WTC11 (cell line): ENCODE results near the gene SLC8A3. TPM values are rescaled to one million over a fixed set of nuclear protein-coding genes. Genes with fewer than 3 reads are reported as not detected.

Source experiments
- ATAC-seq: fragments of 200-7000 bp; cut with Tn5 transposase; 2 replicates; pipeline ENCODE4 v1.10.0; 2021; ENCODE audit warnings: mild to moderate bottlenecking, moderate library complexity
- CTCF ChIA-PET: fragments of 300-600 bp; sonication (Branson Sonifier 250); formaldehyde crosslinking; loops from one replicate; lab custom pipeline; 2021; ENCODE audit warnings: antibody characterized with exemption; lab: Charles Lee
- POLR2A ChIA-PET: fragments of 350-600 bp; sonication (Branson Sonifier 250); formaldehyde crosslinking; loops from one replicate; lab custom pipeline; 2021; ENCODE audit warnings: antibody characterized with exemption; lab: Charles Lee
- DNase-seq: peaks from one replicate; pipeline ENCODE4 v3.0.0; 2021; ENCODE audit warnings: low spot score
- H3K27ac Mint-ChIP-seq: 2 replicates; pipeline ENCODE4 v1.8.0; 2021; ENCODE audit warnings: mixed read lengths
- H3K27me3 Mint-ChIP-seq: 2 replicates; pipeline ENCODE4 v1.8.0; 2021; ENCODE audit warnings: low read depth, mild to moderate bottlenecking, moderate library complexity, mixed read lengths
- H3K36me3 Mint-ChIP-seq: 2 replicates; pipeline ENCODE4 v1.8.0; 2021; ENCODE audit warnings: mixed read lengths
- H3K4me1 Mint-ChIP-seq: 2 replicates; pipeline ENCODE4 v1.8.0; 2022; ENCODE audit warnings: mixed read lengths
- H3K4me3 Mint-ChIP-seq: 2 replicates; pipeline ENCODE4 v1.8.0; 2021; ENCODE audit warnings: mild to moderate bottlenecking, moderate library complexity, mixed read lengths
- H3K9me3 Mint-ChIP-seq: 2 replicates; pipeline ENCODE4 v1.8.0; 2021; ENCODE audit warnings: mixed read lengths
- CREB1 ChIP-seq: sonication (generic); formaldehyde crosslinking; IDR thresholded peaks from 2 replicates; pipeline ENCODE4 v1.8.0; 2023; ENCODE audit warnings: mild to moderate bottlenecking, missing genetic modification reagents
- E2F1 ChIP-seq: sonication (generic); formaldehyde crosslinking; IDR thresholded peaks from 2 replicates; pipeline ENCODE4 v1.8.0; 2022; ENCODE audit warnings: mild to moderate bottlenecking, missing genetic modification reagents
- FOXK1 ChIP-seq: sonication (generic); formaldehyde crosslinking; IDR thresholded peaks from 2 replicates; pipeline ENCODE4 v1.8.0; 2022; ENCODE audit warnings: mild to moderate bottlenecking, moderate library complexity, missing genetic modification reagents
- GABPB1 ChIP-seq: sonication (generic); formaldehyde crosslinking; IDR thresholded peaks from 2 replicates; pipeline ENCODE4 v1.8.1; 2023; ENCODE audit warnings: mild to moderate bottlenecking, missing genetic modification reagents
- GTF2I ChIP-seq: fragments of 250-450 bp; sonication (Bioruptor Pico); conservative IDR thresholded peaks from 2 replicates; pipeline ENCODE4 v1.4.0; 2021; ENCODE audit warnings: mild to moderate bottlenecking
- KAT7 ChIP-seq: sonication (generic); formaldehyde crosslinking; IDR thresholded peaks from 2 replicates; pipeline ENCODE4 v1.8.1; 2023; ENCODE audit warnings: missing genetic modification reagents, mild to moderate bottlenecking, borderline replicate concordance
- MXD4 ChIP-seq: fragments of 250-450 bp; sonication (Bioruptor Pico); IDR thresholded peaks from 2 replicates; pipeline ENCODE4 v1.8.0; 2021; ENCODE audit warnings: mild to moderate bottlenecking, moderate library complexity, borderline replicate concordance
- NFE2L1 ChIP-seq: sonication (generic); formaldehyde crosslinking; IDR thresholded peaks from 2 replicates; pipeline ENCODE4 v1.8.1; 2023; ENCODE audit warnings: missing genetic modification reagents
- PRRX2 ChIP-seq: fragments of 250-450 bp; sonication (Bioruptor Pico); IDR thresholded peaks from 2 replicates; pipeline ENCODE4 v1.8.0; 2021; ENCODE audit warnings: mild to moderate bottlenecking
- TEAD1 ChIP-seq: sonication (generic); formaldehyde crosslinking; IDR thresholded peaks from 2 replicates; pipeline ENCODE4 v1.8.0; 2022; ENCODE audit warnings: mild to moderate bottlenecking, missing genetic modification reagents
- TP53 ChIP-seq: sonication (generic); formaldehyde crosslinking; IDR thresholded peaks from 2 replicates; pipeline ENCODE4 v1.8.1; 2023; ENCODE audit warnings: mild to moderate bottlenecking, missing genetic modification reagents
- ZNF138 ChIP-seq: sonication (generic); formaldehyde crosslinking; conservative IDR thresholded peaks from 2 replicates; pipeline ENCODE4 v1.8.1; 2022; ENCODE audit warnings: mild to moderate bottlenecking, moderate library complexity, missing genetic modification reagents
- ZNF219 ChIP-seq: sonication (generic); formaldehyde crosslinking; IDR thresholded peaks from 2 replicates; pipeline ENCODE4 v1.8.0; 2023; ENCODE audit warnings: missing genetic modification reagents, mild to moderate bottlenecking, borderline replicate concordance
- ZNF263 ChIP-seq: sonication (generic); formaldehyde crosslinking; IDR thresholded peaks from 2 replicates; pipeline ENCODE4 v1.8.1; 2022; ENCODE audit warnings: low read depth, mild to moderate bottlenecking, moderate library complexity, missing genetic modification reagents
- ZNF396 ChIP-seq: fragments of 250-450 bp; sonication (Bioruptor Pico); IDR thresholded peaks from 2 replicates; pipeline ENCODE4 v1.8.0; 2021; ENCODE audit warnings: mild to moderate bottlenecking, moderate library complexity, borderline replicate concordance
- ZNF423 ChIP-seq: fragments of 250-450 bp; sonication (Bioruptor Pico); IDR thresholded peaks from 2 replicates; pipeline ENCODE4 v2.1.2; 2022; ENCODE audit warnings: mild to moderate bottlenecking, moderate library complexity
- total RNA-seq: library from RNA; stranded (reverse); gene quantifications from 3 replicates; pipeline ENCODE4 v1.2.3, GENCODE V29; 2021
- TF ChIP-seq, protein P1 (sequence below): fragments of 250-450 bp; sonication (Bioruptor Pico); IDR thresholded peaks from 2 replicates; pipeline ENCODE4 v1.9.0; 2021; ENCODE audit warnings: moderate library complexity, mild to moderate bottlenecking, inconsistent platforms, borderline replicate concordance
- TF ChIP-seq, protein P2 (sequence below): fragments of 250-450 bp; sonication (Bioruptor Pico); conservative IDR thresholded peaks from 2 replicates; pipeline ENCODE4 v1.9.0; 2021; ENCODE audit warnings: mild to moderate bottlenecking
- TF ChIP-seq, protein P3 (sequence below): sonication (generic); formaldehyde crosslinking; IDR thresholded peaks from 2 replicates; pipeline ENCODE4 v1.8.1; 2023; ENCODE audit warnings: mild to moderate bottlenecking, missing genetic modification reagents, moderate library complexity
- TF ChIP-seq, protein P4 (sequence below): sonication (generic); formaldehyde crosslinking; IDR thresholded peaks from 2 replicates; pipeline ENCODE4 v1.8.0; 2023; ENCODE audit warnings: missing genetic modification reagents, mild to moderate bottlenecking, borderline replicate concordance

The SLC8A3 gene
- total RNA-seq, 1 experiment from 2014 or later, result 0.63 TPM

DNA sequence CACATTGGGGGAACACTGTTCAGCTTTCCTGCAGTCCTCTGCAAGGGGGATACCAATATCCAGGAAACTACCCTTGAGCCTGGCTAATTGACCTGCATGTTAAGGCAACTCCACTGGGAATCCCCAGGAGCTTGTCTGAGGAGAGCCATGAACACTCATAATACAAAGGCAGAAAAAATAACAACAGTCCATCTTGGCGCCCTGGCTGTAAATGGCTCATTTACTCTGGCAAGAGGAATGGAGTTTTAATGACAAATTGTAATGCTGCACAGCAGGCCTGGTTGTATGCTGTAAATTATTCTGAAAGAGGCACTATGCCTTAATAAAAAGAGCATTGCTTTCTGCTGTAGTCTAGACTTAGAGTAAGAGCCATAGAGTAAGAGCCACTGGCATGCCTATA is 58.3 kb downstream of the SLC8A3 start:
- ChIA-PET CTCF (no interaction called here), POLR2A (no interaction called here)
- no peaks in the 10 kb centered on the region for H3K27me3 Mint-ChIP-seq
- H3K36me3 Mint-ChIP-seq, result no peaks in the 10 kb centered on the region
- ATAC-seq (no peak), DNase-seq (no peak)
- H3K27ac Mint-ChIP-seq, result no peak overlapping the region
- no peaks in the 10 kb centered on the region for H3K9me3 Mint-ChIP-seq
- TF ChIP-seq ZNF423 (CRISPR knock-in tag) (no peak), ZNF219 (CRISPR knock-in tag) (no peak), MXD4 (CRISPR knock-in tag) (no peak), PRRX2 (CRISPR knock-in tag) (no peak), GTF2I (CRISPR knock-in tag) (no peak), ZNF396 (no peak), E2F1 (CRISPR knock-in tag) (no peak), NFE2L1 (CRISPR knock-in tag) (no peak), CREB1 (CRISPR knock-in tag) (no peak), GABPB1 (no peak), FOXK1 (no peak), TEAD1 (no peak), ZNF138 (CRISPR knock-in tag) (no peak), ZNF263 (CRISPR knock-in tag) (no peak), KAT7 (CRISPR knock-in tag) (no peak), TP53 (no peak)
- TF ChIP-seq, protein P1, sequence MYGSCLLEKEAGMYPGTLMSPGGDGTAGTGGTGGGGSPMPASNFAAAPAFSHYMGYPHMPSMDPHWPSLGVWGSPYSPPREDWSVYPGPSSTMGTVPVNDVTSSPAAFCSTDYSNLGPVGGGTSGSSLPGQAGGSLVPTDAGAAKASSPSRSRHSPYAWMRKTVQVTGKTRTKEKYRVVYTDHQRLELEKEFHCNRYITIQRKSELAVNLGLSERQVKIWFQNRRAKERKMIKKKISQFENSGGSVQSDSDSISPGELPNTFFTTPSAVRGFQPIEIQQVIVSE (CRISPR knock-in tag), result no peak
- TF ChIP-seq, protein P2, sequence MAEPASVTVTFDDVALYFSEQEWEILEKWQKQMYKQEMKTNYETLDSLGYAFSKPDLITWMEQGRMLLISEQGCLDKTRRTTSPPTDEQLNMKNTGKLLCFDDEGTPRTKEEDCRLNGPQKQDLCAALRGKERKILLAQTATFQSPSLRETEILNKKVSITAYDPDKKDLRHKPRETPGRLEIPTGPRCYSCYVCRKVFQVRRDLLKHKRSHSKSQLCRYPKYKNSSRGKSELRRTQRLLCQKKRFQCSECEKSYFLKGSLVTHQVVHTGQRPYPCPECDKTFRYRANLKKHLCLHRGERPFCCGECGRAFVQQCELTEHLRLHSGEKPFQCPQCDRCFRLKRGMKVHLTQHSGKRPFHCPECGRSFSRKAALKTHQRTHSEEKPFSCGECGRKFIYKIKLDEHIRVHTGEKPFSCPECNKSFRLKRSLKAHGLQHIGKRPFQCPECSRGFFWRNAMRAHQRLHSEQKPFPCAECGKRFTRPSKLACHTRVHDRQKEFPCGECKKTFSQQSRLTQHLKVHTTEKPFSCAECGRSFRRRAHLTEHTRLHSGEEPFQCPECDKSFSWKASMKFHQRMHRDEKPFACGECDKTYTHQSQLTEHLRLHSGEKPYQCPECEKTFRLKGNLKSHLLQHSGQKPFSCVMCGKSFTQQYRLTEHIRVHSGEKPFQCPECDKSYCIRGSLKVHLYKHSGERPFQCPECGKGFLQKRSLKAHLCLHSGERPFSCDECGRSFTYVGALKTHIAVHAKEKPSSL, result no peak
- TF ChIP-seq, protein P3, sequence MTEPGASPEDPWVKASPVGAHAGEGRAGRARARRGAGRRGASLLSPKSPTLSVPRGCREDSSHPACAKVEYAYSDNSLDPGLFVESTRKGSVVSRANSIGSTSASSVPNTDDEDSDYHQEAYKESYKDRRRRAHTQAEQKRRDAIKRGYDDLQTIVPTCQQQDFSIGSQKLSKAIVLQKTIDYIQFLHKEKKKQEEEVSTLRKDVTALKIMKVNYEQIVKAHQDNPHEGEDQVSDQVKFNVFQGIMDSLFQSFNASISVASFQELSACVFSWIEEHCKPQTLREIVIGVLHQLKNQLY (CRISPR knock-in tag), result no peak
- TF ChIP-seq, protein P4, sequence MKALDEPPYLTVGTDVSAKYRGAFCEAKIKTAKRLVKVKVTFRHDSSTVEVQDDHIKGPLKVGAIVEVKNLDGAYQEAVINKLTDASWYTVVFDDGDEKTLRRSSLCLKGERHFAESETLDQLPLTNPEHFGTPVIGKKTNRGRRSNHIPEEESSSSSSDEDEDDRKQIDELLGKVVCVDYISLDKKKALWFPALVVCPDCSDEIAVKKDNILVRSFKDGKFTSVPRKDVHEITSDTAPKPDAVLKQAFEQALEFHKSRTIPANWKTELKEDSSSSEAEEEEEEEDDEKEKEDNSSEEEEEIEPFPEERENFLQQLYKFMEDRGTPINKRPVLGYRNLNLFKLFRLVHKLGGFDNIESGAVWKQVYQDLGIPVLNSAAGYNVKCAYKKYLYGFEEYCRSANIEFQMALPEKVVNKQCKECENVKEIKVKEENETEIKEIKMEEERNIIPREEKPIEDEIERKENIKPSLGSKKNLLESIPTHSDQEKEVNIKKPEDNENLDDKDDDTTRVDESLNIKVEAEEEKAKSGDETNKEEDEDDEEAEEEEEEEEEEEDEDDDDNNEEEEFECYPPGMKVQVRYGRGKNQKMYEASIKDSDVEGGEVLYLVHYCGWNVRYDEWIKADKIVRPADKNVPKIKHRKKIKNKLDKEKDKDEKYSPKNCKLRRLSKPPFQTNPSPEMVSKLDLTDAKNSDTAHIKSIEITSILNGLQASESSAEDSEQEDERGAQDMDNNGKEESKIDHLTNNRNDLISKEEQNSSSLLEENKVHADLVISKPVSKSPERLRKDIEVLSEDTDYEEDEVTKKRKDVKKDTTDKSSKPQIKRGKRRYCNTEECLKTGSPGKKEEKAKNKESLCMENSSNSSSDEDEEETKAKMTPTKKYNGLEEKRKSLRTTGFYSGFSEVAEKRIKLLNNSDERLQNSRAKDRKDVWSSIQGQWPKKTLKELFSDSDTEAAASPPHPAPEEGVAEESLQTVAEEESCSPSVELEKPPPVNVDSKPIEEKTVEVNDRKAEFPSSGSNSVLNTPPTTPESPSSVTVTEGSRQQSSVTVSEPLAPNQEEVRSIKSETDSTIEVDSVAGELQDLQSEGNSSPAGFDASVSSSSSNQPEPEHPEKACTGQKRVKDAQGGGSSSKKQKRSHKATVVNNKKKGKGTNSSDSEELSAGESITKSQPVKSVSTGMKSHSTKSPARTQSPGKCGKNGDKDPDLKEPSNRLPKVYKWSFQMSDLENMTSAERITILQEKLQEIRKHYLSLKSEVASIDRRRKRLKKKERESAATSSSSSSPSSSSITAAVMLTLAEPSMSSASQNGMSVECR (CRISPR knock-in tag), result no peak
- 0 out of 2 replicates have a peak, but pooled peaks cover 2% of the 10 kb centered on the region for H3K4me1 Mint-ChIP-seq
- no peak overlapping the region for H3K4me3 Mint-ChIP-seq
